Measurements from ENCODE around the gene MT3.

MT3 gene

GRCh38 chr16:56589141-56590039 lies at the start of gene MT3:
MT3 (plus strand) TSS chr16:56589528; CDS start chr16:56589591, 63 bp downstream.
- DNase-seq = peak; percentile 49

- no peak for DNase-seq
Observed at GRCh38 chr16:56539656-56540055, 49.7 kb upstream of the MT3 start.

GRCh38 chr16:56542039-56542438 lies 47.3 kb upstream of the MT3 start:
- DNase-seq = no peak

- no peak for DNase-seq
Observed at GRCh38 chr16:56547120-56547948, 42.0 kb upstream of the MT3 start.

GRCh38 chr16:56547949-56548567 lies 41.3 kb upstream of the MT3 start:
- DNase-seq = no peak

- no peak for DNase-seq
Observed at GRCh38 chr16:56549161-56549560, 40.2 kb upstream of the MT3 start.

- no peak for DNase-seq
Observed at GRCh38 chr16:56549744-56550385, 39.5 kb upstream of the MT3 start.

- no peak for DNase-seq
Observed at GRCh38 chr16:56551796-56552738, 37.3 kb upstream of the MT3 start.

GRCh38 chr16:56554441-56554840 lies 34.9 kb upstream of the MT3 start:
- no peak for DNase-seq

GRCh38 chr16:56558024-56558747 lies 31.1 kb upstream of the MT3 start:
- DNase-seq = no peak

- no peak for DNase-seq
Observed at GRCh38 chr16:56559109-56559508, 30.2 kb upstream of the MT3 start.

GRCh38 chr16:56560447-56560846 lies 28.9 kb upstream of the MT3 start:
- DNase-seq = no peak

GRCh38 chr16:56561126-56561525 lies 28.2 kb upstream of the MT3 start:
- no peak for DNase-seq

- no peak for DNase-seq
Observed at GRCh38 chr16:56564793-56565477, 24.4 kb upstream of the MT3 start, which contains the start of gene MT4. MT4 (plus strand) TSS chr16:56565073; CDS start chr16:56565129, 56 bp downstream.

GRCh38 chr16:56569971-56570370 lies 19.4 kb upstream of the MT3 start:
- DNase-seq = no peak

GRCh38 chr16:56571525-56571924 lies 17.8 kb upstream of the MT3 start:
- no peak for DNase-seq

- DNase-seq = no peak
Observed at GRCh38 chr16:56574625-56575024, 14.7 kb upstream of the MT3 start.

- DNase-seq = peak; percentile 88
Observed at GRCh38 chr16:56576585-56577299, 12.6 kb upstream of the MT3 start.

GRCh38 chr16:56577300-56577625 lies 12.1 kb upstream of the MT3 start:
- no peak for DNase-seq
